DMS114 treated with DMSO at 0.1 percent for 48 hours (cell line): ENCODE data around the gene CTIF.
A peak's percentile ranks its signal among the peaks of the same experiment; 100 is the strongest.
"Not testable (repeated sequence)": the region's sequence is repeated elsewhere in the genome, so short reads cannot be mapped to it uniquely, and the experiment has no call there.

Experiments used
- DNase-seq: peaks from one replicate; lab custom pipeline; 2025; ENCODE audit not compliant: unreplicated experiment; lab: John Stamatoyannopoulos, UW

Gene CTIF

GRCh38 chr18:48538531-48539405, at the start of gene CTIF:
CTIF (plus strand) TSS chr18:48539031; CDS start chr18:48619566, 80,535 bp downstream.
- peak; percentile 95 for DNase-seq

- DNase-seq, result no peak
Observed at GRCh38 chr18:48490641-48491293, 48.1 kb upstream of the CTIF start.

GRCh38 chr18:48492880-48493279, 46.0 kb upstream of the CTIF start:
- no peak for DNase-seq

GRCh38 chr18:48493434-48494230, 45.2 kb upstream of the CTIF start:
- no peak for DNase-seq

GRCh38 chr18:48497863-48498262, 41.0 kb upstream of the CTIF start:
- DNase-seq, result no peak

GRCh38 chr18:48500517-48500916, 38.3 kb upstream of the CTIF start:
- DNase-seq, result no peak

GRCh38 chr18:48502906-48503305, 35.9 kb upstream of the CTIF start:
- DNase-seq, result no peak

- no peak for DNase-seq
Observed at GRCh38 chr18:48504819-48505218, 34.0 kb upstream of the CTIF start.

- not testable (repeated sequence) for DNase-seq
Observed at GRCh38 chr18:48506983-48507568, 31.8 kb upstream of the CTIF start.

GRCh38 chr18:48512498-48512897, 26.3 kb upstream of the CTIF start:
- DNase-seq, result not testable (repeated sequence)

- DNase-seq, result no peak
Observed at GRCh38 chr18:48514786-48515185, 24.0 kb upstream of the CTIF start.

- no peak for DNase-seq
Observed at GRCh38 chr18:48517048-48517447, 21.8 kb upstream of the CTIF start.

GRCh38 chr18:48519431-48520100, 19.3 kb upstream of the CTIF start:
- DNase-seq, result no peak

GRCh38 chr18:48521723-48522122, 17.1 kb upstream of the CTIF start:
- no peak for DNase-seq

- no peak for DNase-seq
Observed at GRCh38 chr18:48525671-48526070, 13.2 kb upstream of the CTIF start.

- no peak for DNase-seq
Observed at GRCh38 chr18:48527461-48527860, 11.4 kb upstream of the CTIF start.

GRCh38 chr18:48528861-48529260, 10.0 kb upstream of the CTIF start:
- no peak for DNase-seq

GRCh38 chr18:48529796-48530195, 9.0 kb upstream of the CTIF start:
- DNase-seq, result no peak

- no peak for DNase-seq
Observed at GRCh38 chr18:48530399-48531081, 8.3 kb upstream of the CTIF start.

- no peak for DNase-seq
Observed at GRCh38 chr18:48531082-48531403, 7.8 kb upstream of the CTIF start.
